ENCODE results near the gene THAP11. TPM values are rescaled to one million over a fixed set of nuclear protein-coding genes. Genes with fewer than 3 reads are reported as not detected.

The THAP11 gene
- total RNA-seq, 4 donors from 2014 or later, result 60.2 to 101 (median 78.3) TPM

GRCh38 chr16:67806428-67807147, 35.5 kb upstream of the THAP11 start, which contains the start of the genes RANBP10 and TSNAXIP1:
RANBP10 (minus strand) TSS chr16:67806560; CDS start chr16:67806536, 24 bp downstream.
TSNAXIP1 (plus strand) TSS chr16:67806889; CDS start chr16:67807150, 261 bp downstream.
- Histone ChIP-seq H3K9me3 (no peaks in the 10 kb centered on the region), H3K27me3 (no peaks in the 10 kb centered on the region), H3K27ac (replicated peaks in 1 of 4) (peak within 1 kb of the TSS; percentile 84 to 92 (median 89)), H3K36me3 (peaks cover 0 to 21% (median 19%) of the 10 kb centered on the region in 4 donors), H3K4me3 (peak within 1 kb of the TSS; percentile 70 to 100 (median 94)), H3K4me1 (peaks cover 20 to 45% (median 27%) of the 10 kb centered on the region in 4 donors)
- intact Hi-C loops (cut with DNase I), result loop anchor here (5.0 kb wide), 1 partner anchor 144 kb away; the partner anchor contains the start of genes ACD and PARD6A
- 0% methylated on average over 19 of the region's 54 CpGs for WGBS
- peak; percentile 99 for DNase-seq (ENCODE audit: extremely low spot score)
- TF ChIP-seq POLR2A (IDR thresholded peaks at IDR 0.05; ENCODE audit: low read depth) (peak; percentile 74), POLR2AphosphoS5 (IDR thresholded peaks at IDR 0.05) (peak; percentile 81 to 90), CTCF (IDR thresholded peaks at IDR 0.05) (no peak), EP300 (IDR thresholded peaks at IDR 0.05) (no peak)

GRCh38 chr16:67807148-67807682, 34.9 kb upstream of the THAP11 start:
- TF ChIP-seq POLR2A (IDR thresholded peaks at IDR 0.05; ENCODE audit: low read depth) (no peak), CTCF (IDR thresholded peaks at IDR 0.05) (peak in 1 of 3 experiments; percentile 16)
- no peaks in the 10 kb centered on the region for H3K9me3 ChIP-seq
- no peaks in the 10 kb centered on the region for H3K27me3 ChIP-seq
- H3K4me3 ChIP-seq, result peak overlapping the region; percentile 70 to 100 (median 94)
- peak overlapping the region; percentile 84 to 92 (median 89) for H3K27ac ChIP-seq (replicated peaks in 1 of 4)
- intact Hi-C loops (cut with DNase I), result loop anchor here (5.0 kb wide), 1 partner anchor 145 kb away; the partner anchor contains the start of genes ACD and PARD6A
- peaks cover 0 to 15% (median 13%) of the 10 kb centered on the region in 4 donors for H3K36me3 ChIP-seq
- no peak for DNase-seq (ENCODE audit: extremely low spot score)
- peaks cover 20 to 39% (median 25%) of the 10 kb centered on the region in 4 donors for H3K4me1 ChIP-seq
- WGBS, result 40% methylated on average over 16 of the region's 24 CpGs

GRCh38 chr16:67811899-67812298, 30.2 kb upstream of the THAP11 start:
- Histone ChIP-seq H3K27ac (replicated peaks in 1 of 4) (no peak overlapping the region), H3K4me1 (peaks cover 5 to 16% (median 15%) of the 10 kb centered on the region in 4 donors), H3K36me3 (no peaks in the 10 kb centered on the region), H3K27me3 (no peaks in the 10 kb centered on the region), H3K9me3 (no peaks in the 10 kb centered on the region), H3K4me3 (no peak overlapping the region)
- TF ChIP-seq POLR2AphosphoS5 (IDR thresholded peaks at IDR 0.05) (no peak), EP300 (IDR thresholded peaks at IDR 0.05) (no peak), CTCF (IDR thresholded peaks at IDR 0.05) (no peak), POLR2A (IDR thresholded peaks at IDR 0.05; ENCODE audit: low read depth) (no peak)
- DNase-seq (ENCODE audit: extremely low spot score), result no peak
- 88% methylated on average over 1 of the region's 1 CpG for WGBS
- intact Hi-C loops (cut with DNase I), result no loop called here

DNA sequence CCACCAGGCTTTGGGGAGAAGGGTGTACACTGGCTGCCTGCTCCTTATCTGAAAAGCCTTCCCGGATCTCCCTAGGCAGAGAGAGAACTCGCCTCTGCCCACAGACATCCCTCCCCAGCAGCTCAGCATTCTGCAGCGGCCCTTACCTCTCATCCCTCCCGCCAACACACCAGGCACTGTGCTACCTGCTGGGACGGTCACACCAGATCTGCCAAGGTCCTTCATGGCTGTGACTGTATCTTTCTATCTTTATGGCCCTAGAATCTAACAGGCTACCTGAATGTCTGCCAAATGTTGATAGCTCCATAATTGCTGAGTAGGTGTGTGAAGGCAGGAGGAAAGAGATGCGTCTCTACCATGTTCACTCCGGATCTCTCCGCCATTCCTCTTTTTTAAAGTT, 27.6 kb upstream of the THAP11 start:
- WGBS, result 92% methylated on average over 8 of the region's 8 CpGs
- TF ChIP-seq POLR2AphosphoS5 (IDR thresholded peaks at IDR 0.05) (no peak), CTCF (IDR thresholded peaks at IDR 0.05) (no peak), POLR2A (IDR thresholded peaks at IDR 0.05; ENCODE audit: low read depth) (no peak), EP300 (IDR thresholded peaks at IDR 0.05) (no peak)
- intact Hi-C loops (cut with DNase I), result no loop called here
- Histone ChIP-seq H3K27me3 (no peaks in the 10 kb centered on the region), H3K27ac (replicated peaks in 1 of 4) (no peak overlapping the region), H3K9me3 (no peaks in the 10 kb centered on the region), H3K36me3 (no peaks in the 10 kb centered on the region), H3K4me1 (peaks cover 0 to 9% (median 8%) of the 10 kb centered on the region in 4 donors), H3K4me3 (no peak overlapping the region)
- DNase-seq (ENCODE audit: extremely low spot score), result no peak
